K562 (cell line): ENCODE results near the gene PSMD10. TPM values are rescaled to one million over a fixed set of nuclear protein-coding genes. Genes with fewer than 3 reads are reported as not detected.

Experiments used
- DIDO1 ChIP-seq: fragments of 450-650 bp; IDR thresholded peaks from 2 replicates; pipeline ENCODE4 v1.6.1; 2016; ENCODE audit warnings: low read depth, missing biosample characterization, missing genetic modification characterization
- NFIX ChIP-seq: fragments of 250-450 bp; sonication (Bioruptor Pico); IDR thresholded peaks from 2 replicates; pipeline ENCODE4 v1.4.0; 2020; ENCODE audit warnings: low read depth, mild to moderate bottlenecking, moderate library complexity
- RB1 ChIP-seq: fragments of 450-650 bp; IDR thresholded peaks from 2 replicates; pipeline ENCODE4 v1.6.1; 2017; ENCODE audit warnings: low read depth, mild to moderate bottlenecking
- RHOXF2B ChIP-seq: fragments of 250-450 bp; sonication (Bioruptor Pico); conservative IDR thresholded peaks from 2 replicates; pipeline ENCODE4 v1.5.1; 2021
- TAL1 ChIP-seq: fragments of 450-650 bp; IDR thresholded peaks from 2 replicates; pipeline ENCODE4 v1.6.1; 2016; ENCODE audit warnings: mild to moderate bottlenecking
- ZNF224 ChIP-seq: sonication (generic); formaldehyde crosslinking; IDR thresholded peaks from 2 replicates; pipeline ENCODE4 v1.8.0; 2022; ENCODE audit warnings: mild to moderate bottlenecking, missing genetic modification reagents
- ZNF407 ChIP-seq: fragments of 450-650 bp; IDR thresholded peaks from 2 replicates; pipeline ENCODE4 v1.6.1; 2016; ENCODE audit warnings: low read depth
- ZNF551 ChIP-seq: fragments of 250-450 bp; sonication (Bioruptor Pico); IDR thresholded peaks from 2 replicates; pipeline ENCODE4 v1.5.0; 2021; ENCODE audit warnings: mild to moderate bottlenecking, moderate library complexity
- ZNF696 ChIP-seq: fragments of 250-450 bp; sonication (Bioruptor Pico); conservative IDR thresholded peaks from 2 replicates; pipeline ENCODE4 v1.4.0; 2020; ENCODE audit warnings: mild to moderate bottlenecking, moderate library complexity
- polyA plus RNA-seq, 8 experiments: library from polyadenylated mRNA; depleted of rRNA in 4 of 8; stranded (reverse) in 5 of 8; unstranded in 3 of 8; fragments of >200 nt; fragmentation: Nextera tagmentation in 2 of 8; fragmentation: Illumina TruSeq in 1 of 8; extraction: Ambion mirVana in 2 of 8; extraction: Trizol in 1 of 8; gene quantifications; 2 replicates each; pipeline versions ENCODE4 v1.2.1 to v1.2.3, GENCODE V29; 2011 to 2014; ENCODE audit warnings: inconsistent platforms in 1 of 8, missing spikeins in 1 of 8
- total RNA-seq, 7 experiments: library from RNA; depleted of rRNA in 6 of 7; stranded (reverse); fragments of >200 nt in 6 of 7; fragmentation: Illumina TruSeq in 2 of 7; extraction: Trizol in 2 of 7; gene quantifications; 2 replicates each; pipeline versions ENCODE4 v1.2.1 to v1.2.3, GENCODE V29; 2011 to 2021; ENCODE audit warnings: low replicate concordance in 1 of 7
- TF ChIP-seq, protein P1 (sequence below): fragments of 450-650 bp; IDR thresholded peaks from 2 replicates; pipeline ENCODE4 v1.6.1; 2016; ENCODE audit warnings: mild to moderate bottlenecking, moderate library complexity

PSMD10 gene
- total and polyA plus RNA-seq, 9 of the 15 experiments (the other 6 are each of a cell fraction or from before 2014, with no cell fraction given), result 47.8 to 163 (median 70.4) TPM

GRCh38 chrX:108091878-108092291, 543 bp upstream of the PSMD10 start (continued):
- TF ChIP-seq, protein P1, sequence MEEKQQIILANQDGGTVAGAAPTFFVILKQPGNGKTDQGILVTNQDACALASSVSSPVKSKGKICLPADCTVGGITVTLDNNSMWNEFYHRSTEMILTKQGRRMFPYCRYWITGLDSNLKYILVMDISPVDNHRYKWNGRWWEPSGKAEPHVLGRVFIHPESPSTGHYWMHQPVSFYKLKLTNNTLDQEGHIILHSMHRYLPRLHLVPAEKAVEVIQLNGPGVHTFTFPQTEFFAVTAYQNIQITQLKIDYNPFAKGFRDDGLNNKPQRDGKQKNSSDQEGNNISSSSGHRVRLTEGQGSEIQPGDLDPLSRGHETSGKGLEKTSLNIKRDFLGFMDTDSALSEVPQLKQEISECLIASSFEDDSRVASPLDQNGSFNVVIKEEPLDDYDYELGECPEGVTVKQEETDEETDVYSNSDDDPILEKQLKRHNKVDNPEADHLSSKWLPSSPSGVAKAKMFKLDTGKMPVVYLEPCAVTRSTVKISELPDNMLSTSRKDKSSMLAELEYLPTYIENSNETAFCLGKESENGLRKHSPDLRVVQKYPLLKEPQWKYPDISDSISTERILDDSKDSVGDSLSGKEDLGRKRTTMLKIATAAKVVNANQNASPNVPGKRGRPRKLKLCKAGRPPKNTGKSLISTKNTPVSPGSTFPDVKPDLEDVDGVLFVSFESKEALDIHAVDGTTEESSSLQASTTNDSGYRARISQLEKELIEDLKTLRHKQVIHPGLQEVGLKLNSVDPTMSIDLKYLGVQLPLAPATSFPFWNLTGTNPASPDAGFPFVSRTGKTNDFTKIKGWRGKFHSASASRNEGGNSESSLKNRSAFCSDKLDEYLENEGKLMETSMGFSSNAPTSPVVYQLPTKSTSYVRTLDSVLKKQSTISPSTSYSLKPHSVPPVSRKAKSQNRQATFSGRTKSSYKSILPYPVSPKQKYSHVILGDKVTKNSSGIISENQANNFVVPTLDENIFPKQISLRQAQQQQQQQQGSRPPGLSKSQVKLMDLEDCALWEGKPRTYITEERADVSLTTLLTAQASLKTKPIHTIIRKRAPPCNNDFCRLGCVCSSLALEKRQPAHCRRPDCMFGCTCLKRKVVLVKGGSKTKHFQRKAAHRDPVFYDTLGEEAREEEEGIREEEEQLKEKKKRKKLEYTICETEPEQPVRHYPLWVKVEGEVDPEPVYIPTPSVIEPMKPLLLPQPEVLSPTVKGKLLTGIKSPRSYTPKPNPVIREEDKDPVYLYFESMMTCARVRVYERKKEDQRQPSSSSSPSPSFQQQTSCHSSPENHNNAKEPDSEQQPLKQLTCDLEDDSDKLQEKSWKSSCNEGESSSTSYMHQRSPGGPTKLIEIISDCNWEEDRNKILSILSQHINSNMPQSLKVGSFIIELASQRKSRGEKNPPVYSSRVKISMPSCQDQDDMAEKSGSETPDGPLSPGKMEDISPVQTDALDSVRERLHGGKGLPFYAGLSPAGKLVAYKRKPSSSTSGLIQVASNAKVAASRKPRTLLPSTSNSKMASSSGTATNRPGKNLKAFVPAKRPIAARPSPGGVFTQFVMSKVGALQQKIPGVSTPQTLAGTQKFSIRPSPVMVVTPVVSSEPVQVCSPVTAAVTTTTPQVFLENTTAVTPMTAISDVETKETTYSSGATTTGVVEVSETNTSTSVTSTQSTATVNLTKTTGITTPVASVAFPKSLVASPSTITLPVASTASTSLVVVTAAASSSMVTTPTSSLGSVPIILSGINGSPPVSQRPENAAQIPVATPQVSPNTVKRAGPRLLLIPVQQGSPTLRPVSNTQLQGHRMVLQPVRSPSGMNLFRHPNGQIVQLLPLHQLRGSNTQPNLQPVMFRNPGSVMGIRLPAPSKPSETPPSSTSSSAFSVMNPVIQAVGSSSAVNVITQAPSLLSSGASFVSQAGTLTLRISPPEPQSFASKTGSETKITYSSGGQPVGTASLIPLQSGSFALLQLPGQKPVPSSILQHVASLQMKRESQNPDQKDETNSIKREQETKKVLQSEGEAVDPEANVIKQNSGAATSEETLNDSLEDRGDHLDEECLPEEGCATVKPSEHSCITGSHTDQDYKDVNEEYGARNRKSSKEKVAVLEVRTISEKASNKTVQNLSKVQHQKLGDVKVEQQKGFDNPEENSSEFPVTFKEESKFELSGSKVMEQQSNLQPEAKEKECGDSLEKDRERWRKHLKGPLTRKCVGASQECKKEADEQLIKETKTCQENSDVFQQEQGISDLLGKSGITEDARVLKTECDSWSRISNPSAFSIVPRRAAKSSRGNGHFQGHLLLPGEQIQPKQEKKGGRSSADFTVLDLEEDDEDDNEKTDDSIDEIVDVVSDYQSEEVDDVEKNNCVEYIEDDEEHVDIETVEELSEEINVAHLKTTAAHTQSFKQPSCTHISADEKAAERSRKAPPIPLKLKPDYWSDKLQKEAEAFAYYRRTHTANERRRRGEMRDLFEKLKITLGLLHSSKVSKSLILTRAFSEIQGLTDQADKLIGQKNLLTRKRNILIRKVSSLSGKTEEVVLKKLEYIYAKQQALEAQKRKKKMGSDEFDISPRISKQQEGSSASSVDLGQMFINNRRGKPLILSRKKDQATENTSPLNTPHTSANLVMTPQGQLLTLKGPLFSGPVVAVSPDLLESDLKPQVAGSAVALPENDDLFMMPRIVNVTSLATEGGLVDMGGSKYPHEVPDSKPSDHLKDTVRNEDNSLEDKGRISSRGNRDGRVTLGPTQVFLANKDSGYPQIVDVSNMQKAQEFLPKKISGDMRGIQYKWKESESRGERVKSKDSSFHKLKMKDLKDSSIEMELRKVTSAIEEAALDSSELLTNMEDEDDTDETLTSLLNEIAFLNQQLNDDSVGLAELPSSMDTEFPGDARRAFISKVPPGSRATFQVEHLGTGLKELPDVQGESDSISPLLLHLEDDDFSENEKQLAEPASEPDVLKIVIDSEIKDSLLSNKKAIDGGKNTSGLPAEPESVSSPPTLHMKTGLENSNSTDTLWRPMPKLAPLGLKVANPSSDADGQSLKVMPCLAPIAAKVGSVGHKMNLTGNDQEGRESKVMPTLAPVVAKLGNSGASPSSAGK, result no peak
- TF ChIP-seq ZNF696 (CRISPR knock-in tag) (no peak), DIDO1 (tag) (no peak), ZNF551 (CRISPR knock-in tag) (no peak), ZNF224 (CRISPR knock-in tag) (no peak), TAL1 (no peak), RB1 (0 out of 2 replicates have a peak, but pooled peaks have one; percentile 23), RHOXF2B (CRISPR knock-in tag) (no peak), ZNF407 (no peak), NFIX (no peak)
